GM18870 (cell line): ENCODE data around the gene OPCML.

Experiments
- ATAC-seq: cut with Tn5 transposase; IDR thresholded peaks from one replicate; pipeline ENCODE4 v1.9.1; 2021; ENCODE audit warnings: moderate library complexity; ENCODE audit not compliant: unreplicated experiment

OPCML gene

DNA sequence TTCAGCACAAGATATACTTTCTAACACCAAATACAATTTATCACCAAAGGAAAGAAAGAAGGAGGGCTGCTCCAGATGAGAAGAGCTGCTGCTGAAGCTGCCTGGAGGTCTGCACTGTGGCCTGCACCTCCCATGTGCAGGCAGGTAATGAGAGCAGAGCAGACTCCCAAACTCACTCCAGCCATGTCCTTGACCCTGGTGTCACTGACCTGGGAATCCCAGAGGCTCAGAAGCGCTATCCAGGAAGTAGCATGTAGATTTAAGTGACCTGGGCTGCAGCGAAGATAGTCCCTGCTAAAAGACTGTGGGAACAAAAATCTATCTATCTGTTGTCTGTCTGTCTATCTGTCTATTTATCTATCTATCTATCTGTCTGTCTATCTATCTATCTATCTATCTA is 816.3 kb downstream of the OPCML start:
- ATAC-seq: no peak

GRCh38 chr11:132714859-132715440 is 817.4 kb downstream of the OPCML start:
- no peak for ATAC-seq

GRCh38 chr11:132712466-132712865 is 819.8 kb downstream of the OPCML start:
- ATAC-seq: no peak

GRCh38 chr11:132704781-132705375 is 827.4 kb downstream of the OPCML start:
- no peak for ATAC-seq

- ATAC-seq: no peak
These were observed 839.4 kb downstream of the OPCML start for GRCh38 chr11:132692891-132693290.

DNA sequence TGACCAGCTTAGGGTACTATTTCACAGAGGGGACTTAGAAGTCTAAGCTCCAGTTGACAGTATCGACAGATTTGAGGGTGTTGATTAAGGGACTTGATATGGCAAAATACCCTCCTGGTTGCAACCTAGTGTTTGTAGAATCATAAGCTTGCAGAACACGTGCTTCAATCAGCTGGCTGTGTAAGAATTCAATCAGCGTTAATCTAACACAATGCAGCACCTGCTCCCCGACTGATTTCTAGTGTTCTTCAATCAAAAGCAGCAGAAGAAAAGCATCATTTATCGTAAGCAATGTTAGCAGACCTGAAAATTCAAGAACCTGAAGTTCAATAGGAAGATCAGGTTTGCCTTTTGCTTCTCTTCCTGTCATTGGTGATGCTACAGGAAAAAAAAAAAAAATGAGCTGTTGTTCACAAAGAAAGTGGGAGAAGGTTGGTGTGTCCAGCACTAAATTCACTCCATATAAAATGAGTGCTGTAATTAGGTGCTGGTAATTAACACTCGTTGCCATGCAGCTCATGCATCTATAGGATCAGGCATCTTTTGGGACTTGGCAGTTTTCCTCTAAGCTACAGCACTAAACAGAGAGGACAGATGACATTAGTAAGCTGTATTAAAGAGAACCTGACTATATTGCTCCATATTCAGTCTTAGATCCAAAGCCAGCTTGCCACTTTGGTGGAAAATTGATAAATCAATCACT is 840.3 kb downstream of the OPCML start:
- ATAC-seq: no peak

DNA sequence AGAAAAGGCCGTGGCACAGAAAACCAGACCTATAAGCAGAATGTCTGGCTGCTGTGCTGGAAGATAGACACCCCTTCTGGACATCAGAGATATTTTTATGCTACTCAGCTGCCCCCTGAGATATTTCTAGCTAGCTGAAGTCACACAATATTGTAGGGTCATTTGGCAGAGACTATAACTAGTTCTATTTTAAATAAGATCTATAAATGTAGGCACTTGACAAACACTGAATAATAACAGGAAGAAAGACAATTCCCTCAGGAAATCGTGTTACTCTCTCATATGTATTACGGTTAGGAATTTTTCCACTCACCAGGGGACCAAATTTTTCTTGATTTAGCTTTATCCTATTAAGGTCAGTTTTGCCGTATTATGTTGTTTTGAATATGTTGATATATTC is 845.4 kb downstream of the OPCML start:
- ATAC-seq: no peak

DNA sequence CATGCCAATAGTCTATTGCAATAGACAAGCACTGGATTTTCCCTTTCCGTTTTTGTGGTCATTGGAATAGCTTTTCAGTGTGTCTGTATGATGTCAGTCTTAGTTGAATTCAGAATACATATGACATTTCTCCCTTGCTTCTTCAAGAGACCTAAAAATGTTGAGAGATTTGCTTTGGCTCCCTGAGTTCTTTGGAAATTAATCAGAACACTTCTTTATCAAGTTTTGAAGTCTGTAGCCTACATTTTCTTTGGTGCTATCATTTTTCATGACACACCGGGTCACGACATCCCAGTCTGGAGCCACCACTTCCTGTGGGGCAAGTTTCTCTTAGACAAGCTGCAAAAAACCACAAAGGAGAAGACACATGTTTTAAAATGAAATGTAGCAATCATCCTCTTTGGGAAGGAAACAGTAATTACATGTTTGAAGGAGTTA is 847.1 kb downstream of the OPCML start:
- no peak for ATAC-seq

GRCh38 chr11:132683602-132684001 is 848.7 kb downstream of the OPCML start:
- no peak for ATAC-seq

- no peak for ATAC-seq
These were observed 850.3 kb downstream of the OPCML start for GRCh38 chr11:132681971-132682370.

DNA sequence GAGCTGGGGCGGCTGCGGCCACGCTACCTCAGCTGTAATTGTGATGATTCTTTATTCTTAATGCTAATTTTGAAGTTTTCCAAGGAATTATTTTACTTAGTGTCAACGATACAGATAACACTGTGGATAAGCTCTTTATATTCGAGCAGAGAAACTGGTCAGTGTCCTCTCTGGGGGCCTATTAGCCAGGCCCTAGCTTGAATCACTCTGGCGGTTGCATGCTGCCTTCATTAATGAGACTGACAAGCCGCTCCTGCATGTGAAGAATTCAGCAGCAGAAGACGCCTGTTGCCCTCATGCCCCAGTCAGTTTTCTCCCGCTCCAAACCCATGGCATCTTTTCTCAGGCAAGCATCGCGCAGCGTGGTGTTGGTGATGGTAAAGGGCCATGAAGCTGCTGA is 851.7 kb downstream of the OPCML start:
- ATAC-seq: no peak

GRCh38 chr11:132674151-132674550 is 858.1 kb downstream of the OPCML start:
- ATAC-seq: no peak

DNA sequence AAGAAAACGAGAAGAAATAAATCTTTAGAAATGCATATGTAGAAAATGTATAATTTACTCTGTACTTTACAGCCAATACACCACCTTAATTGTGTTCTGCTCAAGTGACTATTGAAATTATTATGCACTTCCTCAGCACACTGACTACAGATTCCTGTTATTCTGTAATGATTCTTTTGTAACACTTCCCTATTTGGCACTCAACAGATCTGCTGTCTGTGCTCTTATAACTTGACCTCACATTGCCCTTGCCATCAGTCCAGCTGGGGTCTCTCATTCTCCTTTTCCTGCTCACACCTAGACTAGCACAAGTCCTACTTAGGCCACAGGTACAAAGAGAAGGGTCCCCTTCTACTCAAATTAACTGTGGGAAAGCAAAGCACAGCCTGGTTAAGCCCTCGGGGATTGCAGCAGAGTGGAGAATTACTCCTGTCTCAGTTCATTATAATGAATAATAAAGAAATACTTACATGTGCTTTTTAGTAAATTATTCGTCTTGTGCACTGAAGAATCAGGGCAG is 860.4 kb downstream of the OPCML start:
- no peak for ATAC-seq

DNA sequence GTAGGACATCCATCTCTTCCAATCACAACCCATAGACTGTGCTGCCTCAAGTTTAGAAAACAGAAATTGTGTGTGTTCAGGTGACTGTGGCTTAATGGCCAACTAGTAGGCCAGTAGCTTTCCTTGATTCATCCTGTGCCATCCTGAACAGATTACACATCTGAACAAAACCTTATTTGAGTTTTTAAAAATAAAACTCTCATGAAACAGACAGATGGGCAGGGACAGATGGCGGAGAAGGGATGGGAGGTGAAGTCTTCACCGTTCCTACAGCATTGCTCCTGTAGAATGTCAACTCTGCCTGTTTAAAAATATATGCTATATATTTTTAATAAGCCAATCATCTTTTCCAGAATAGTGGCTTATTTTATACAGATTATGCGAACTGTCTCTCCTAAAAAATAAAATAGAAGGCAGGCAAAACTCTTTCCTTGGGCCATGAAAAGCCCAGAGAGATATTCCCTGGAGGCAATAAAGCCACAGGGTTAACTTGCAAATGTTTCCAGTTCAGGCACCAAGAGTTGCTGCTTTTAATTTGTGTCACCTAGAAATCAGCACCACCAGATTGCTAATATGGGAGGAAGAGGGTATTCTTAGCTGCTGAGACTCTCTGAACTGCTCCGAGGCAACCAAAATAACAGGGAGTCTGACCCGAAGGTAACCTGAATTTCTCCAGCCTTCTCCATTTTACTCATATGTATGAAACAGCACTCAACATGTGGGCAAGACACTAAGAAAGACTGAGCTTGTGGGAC is 861.2 kb downstream of the OPCML start:
- ATAC-seq: no peak

GRCh38 chr11:132669949-132670348 is 862.4 kb downstream of the OPCML start:
- ATAC-seq: no peak

DNA sequence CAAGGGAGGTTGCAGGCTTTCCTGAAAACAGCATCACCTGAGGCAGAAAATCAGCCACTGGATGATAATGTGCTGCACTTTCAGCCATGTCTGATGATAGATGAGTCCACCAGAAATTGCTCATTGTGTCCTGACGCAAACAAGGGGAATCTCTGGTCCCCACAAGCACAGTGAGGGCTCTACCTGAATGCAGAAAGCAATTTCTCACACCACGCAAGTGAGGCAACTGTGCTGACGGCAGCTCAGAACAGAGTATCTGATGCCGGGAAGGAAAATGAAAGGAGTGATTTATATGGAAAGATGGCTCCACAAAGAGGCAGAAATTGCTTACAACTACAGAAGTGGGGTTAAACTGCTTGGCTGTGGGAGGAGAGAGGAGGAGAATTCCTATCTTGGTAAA is 867.1 kb downstream of the OPCML start:
- ATAC-seq: no peak

DNA sequence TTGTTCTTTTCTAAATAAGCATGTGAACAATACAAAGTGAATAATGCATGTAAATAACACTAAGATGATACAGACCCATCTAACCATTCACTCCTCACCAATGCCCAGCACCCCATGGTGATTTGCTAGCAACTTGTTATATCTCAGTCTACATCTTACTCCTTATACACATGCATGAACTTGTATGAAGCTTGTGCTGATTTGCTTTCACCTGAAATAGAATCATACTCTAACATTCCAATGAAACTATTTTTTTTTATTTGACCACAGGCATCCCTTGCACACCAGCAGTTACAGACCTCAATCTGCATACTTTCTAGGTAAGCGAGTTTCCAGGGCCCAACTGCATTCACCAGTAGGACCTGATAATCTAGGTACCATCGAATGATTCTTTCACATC is 873.6 kb downstream of the OPCML start:
- ATAC-seq: no peak

- no peak for ATAC-seq
These were observed 874.3 kb downstream of the OPCML start for GRCh38 chr11:132658004-132658403.

DNA sequence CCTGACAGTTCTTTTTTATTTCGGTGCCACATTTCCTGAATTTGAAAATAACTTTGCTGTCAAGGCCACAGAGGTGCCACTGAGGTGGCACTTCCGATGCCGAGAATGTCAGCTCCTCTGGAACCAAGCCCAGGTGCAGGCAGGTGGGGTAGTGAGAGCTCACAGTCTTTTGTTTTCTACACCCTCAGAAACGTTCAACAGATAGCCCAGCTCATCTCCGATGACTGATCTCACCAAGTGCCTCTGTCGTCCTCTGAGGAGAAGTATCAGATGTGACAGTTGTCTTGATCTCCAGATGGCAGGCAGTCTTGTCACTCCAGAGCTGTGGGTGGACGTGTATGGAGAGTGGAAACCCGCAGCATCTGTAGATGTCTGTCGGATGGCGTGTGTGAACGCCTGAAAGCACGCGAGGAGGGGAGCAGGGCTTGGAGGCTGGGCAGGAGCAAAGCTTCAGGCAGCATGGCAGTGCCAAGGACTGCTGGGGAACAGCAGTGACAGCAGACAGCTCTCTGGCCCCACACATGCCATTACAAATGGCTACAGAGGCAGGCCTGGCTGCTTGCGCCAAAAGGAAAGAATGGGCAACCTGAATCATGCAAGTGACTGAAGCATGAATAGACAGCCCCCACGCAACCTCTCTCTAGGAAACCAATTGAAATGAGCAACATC is 877.0 kb downstream of the OPCML start:
- no peak for ATAC-seq

DNA sequence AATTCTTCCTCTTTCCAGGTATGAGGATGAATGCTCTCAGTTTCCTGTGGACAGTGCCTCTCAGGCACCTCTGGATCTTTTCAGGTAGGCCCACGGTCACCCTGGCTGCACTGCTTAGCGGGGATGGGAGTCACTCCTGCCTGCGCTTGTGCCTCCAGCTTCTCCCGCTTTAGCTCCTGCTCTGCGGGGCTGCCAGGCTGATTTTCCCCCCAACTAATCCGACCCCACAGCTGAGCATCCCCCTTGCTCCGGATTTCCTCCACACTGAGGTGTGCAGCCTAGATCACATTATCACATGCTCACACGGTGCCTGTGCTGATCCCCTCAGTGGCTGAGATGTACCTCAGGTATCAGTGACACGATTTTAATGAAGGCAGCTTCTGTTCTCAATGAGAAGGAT is 879.1 kb downstream of the OPCML start:
- no peak for ATAC-seq
